H1 (cell line): ENCODE measurements around the gene ACACA.

Experiments
- EP300 ChIP-seq, 2 experiments: IDR thresholded peaks; 1 replicate in 1 of 2; 2 replicates in 1 of 2; pipeline ENCODE4 v1.6.1; 2011 to 2012; ENCODE audit warnings: low read depth in 2 of 2, low read length in 2 of 2, mild to moderate bottlenecking in 2 of 2, borderline replicate concordance in 1 of 2, inconsistent platforms in 1 of 2, moderate library complexity in 1 of 2
- SAP30 ChIP-seq: fragments of 300-600 bp; sonication (generic); IDR thresholded peaks from 2 replicates; pipeline ENCODE4 v1.7.1; 2012; ENCODE audit warnings: low read length, moderate library complexity, mild to moderate bottlenecking, inconsistent platforms; ENCODE audit not compliant: insufficient read depth, insufficient replicate concordance
- ZNF274 ChIP-seq: IDR thresholded peaks from 2 replicates; pipeline ENCODE4 v1.7.0; 2012; ENCODE audit warnings: low read length, borderline replicate concordance; ENCODE audit errors: extremely low read depth

- no peak for TF ChIP-seq SAP30
- TF ChIP-seq ZNF274: no peak
- TF ChIP-seq EP300 (IDR thresholded peaks at IDR 0.05; ENCODE audit: borderline replicate concordance in 1 of 2, low read depth in 2 of 2, low read length in 2 of 2): no peak
Observed at GRCh38 chr17:37207103-37207502, 199.5 kb downstream of the ACACA start.
